GM18858 (cell line): ENCODE results near the gene UGCG.
"Not testable (repeated sequence)": the region's sequence is repeated elsewhere in the genome, so short reads cannot be mapped to it uniquely, and the experiment has no call there.

Source experiments
- ATAC-seq: cut with Tn5 transposase; IDR thresholded peaks from one replicate; pipeline ENCODE4 v1.9.1; 2021; ENCODE audit not compliant: unreplicated experiment

The UGCG gene

GRCh38 chr9:111895996-111896941 lies at the start of gene UGCG:
Gene UGCG (plus strand): TSS chr9:111896814. CDS start chr9:111897216, 402 bp downstream.
- peak; percentile 66 for ATAC-seq

- ATAC-seq: no peak
Measured at GRCh38 chr9:111851553-111851952, 45.1 kb upstream of the UGCG start.

GRCh38 chr9:111852291-111852690 lies 44.3 kb upstream of the UGCG start:
- ATAC-seq: no peak

- ATAC-seq: no peak
Measured at GRCh38 chr9:111853450-111853827, 43.2 kb upstream of the UGCG start.

- no peak for ATAC-seq
Measured at GRCh38 chr9:111854799-111855198, 41.8 kb upstream of the UGCG start.

- no peak for ATAC-seq
Measured at GRCh38 chr9:111857555-111858211, 38.9 kb upstream of the UGCG start.

- ATAC-seq: no peak
Measured at GRCh38 chr9:111860443-111860842, 36.2 kb upstream of the UGCG start.

- ATAC-seq: no peak
Measured at GRCh38 chr9:111863636-111864035, 33.0 kb upstream of the UGCG start.

- ATAC-seq: no peak
Measured at GRCh38 chr9:111866976-111867375, 29.6 kb upstream of the UGCG start.

- ATAC-seq: no peak
Measured at GRCh38 chr9:111868475-111868874, 28.1 kb upstream of the UGCG start.

- peak; percentile 57 for ATAC-seq
Measured at GRCh38 chr9:111870774-111871498, 25.7 kb upstream of the UGCG start.

GRCh38 chr9:111871499-111871855 lies 25.1 kb upstream of the UGCG start:
- no peak for ATAC-seq

GRCh38 chr9:111872886-111873285 lies 23.7 kb upstream of the UGCG start:
- ATAC-seq: no peak

GRCh38 chr9:111873901-111874300 lies 22.7 kb upstream of the UGCG start:
- no peak for ATAC-seq

GRCh38 chr9:111874500-111874899 lies 22.1 kb upstream of the UGCG start:
- ATAC-seq: no peak

- ATAC-seq: not testable (repeated sequence)
Measured at GRCh38 chr9:111875291-111875690, 21.3 kb upstream of the UGCG start.

- ATAC-seq: not testable (repeated sequence)
Measured at GRCh38 chr9:111875691-111876090, 20.9 kb upstream of the UGCG start.

GRCh38 chr9:111876179-111876578 lies 20.4 kb upstream of the UGCG start:
- ATAC-seq: no peak

GRCh38 chr9:111877420-111877819 lies 19.2 kb upstream of the UGCG start:
- ATAC-seq: no peak

- ATAC-seq: no peak
Measured at GRCh38 chr9:111878946-111879345, 17.7 kb upstream of the UGCG start.

GRCh38 chr9:111886983-111887718 lies 9.5 kb upstream of the UGCG start:
- no peak for ATAC-seq
